ENCODE results near the gene LRRC8D. TPM values are rescaled to one million over a fixed set of nuclear protein-coding genes. Genes with fewer than 3 reads are reported as not detected.

Gene LRRC8D
- total and polyA plus RNA-seq, 9 of the 15 experiments (the other 6 are each of a cell fraction or from before 2014, with no cell fraction given) = 3.4 to 53.9 (median 15.9) TPM

GRCh38 chr1:89884718-89885596 lies 64.1 kb downstream of the LRRC8D start:
- no peaks in the 10 kb centered on the region for H3K27me3 ChIP-seq (ENCODE audit: control insufficient read depth in 2 of 2, insufficient read depth in 2 of 2, low read length in 2 of 2)
- ATAC-seq (no peak), FAIRE-seq (no peak), DNase-seq (ENCODE audit: extremely low read depth in 1 of 4, low spot score in 3 of 4) (no peak)
- 76% methylated on average over 6 of the region's 6 CpGs for WGBS (ENCODE audit: insufficient coverage, low coverage, missing lambda C conversion rate)
- no TSS peak for BruUV-seq (replicated peaks)
- intact Hi-C loops (cut with micrococcal nuclease) = no loop called here
- H3K4me3 ChIP-seq = no peak overlapping the region
- peaks cover 12% of the 10 kb centered on the region for H3K9me3 ChIP-seq (replicated peaks; ENCODE audit: control insufficient read depth, insufficient read depth, low read depth, low read length)
- H3K4me1 ChIP-seq (replicated peaks in 1 of 2; ENCODE audit: control insufficient read depth in 2 of 2, insufficient read depth in 2 of 2, low read length in 2 of 2) = peaks cover 17 to 63% of the 10 kb centered on the region in 2 experiments
- in situ Hi-C loops (cut with MboI) = no loop called here
- no peaks in the 10 kb centered on the region for H4K20me1 ChIP-seq (replicated peaks; ENCODE audit: control insufficient read depth, insufficient read depth, low read length)
- peaks cover 32% of the 10 kb centered on the region for H3K36me3 ChIP-seq (ENCODE audit: control insufficient read depth, insufficient read depth, low read length)
- no peak overlapping the region for H2AFZ ChIP-seq (ENCODE audit: low read depth, low read length)
- no peak overlapping the region for H3K27ac ChIP-seq (ENCODE audit: extremely low read depth, low read depth, low read length)
- H3K4me2 ChIP-seq (ENCODE audit: insufficient read depth, low read length) = no peak overlapping the region; the same call in 1 of the 2 replicates
- peaks cover 81% of the 10 kb centered on the region for H3K79me2 ChIP-seq (ENCODE audit: control insufficient read depth, insufficient read depth, low read length)
- H3K9me1 ChIP-seq (ENCODE audit: control insufficient read depth, insufficient read depth, low read length) = no peaks in the 10 kb centered on the region
- 0 out of 2 replicates have a peak, but pooled peaks have one; percentile 27 for TF ChIP-seq FOSL1 (tag; conservative IDR thresholded peaks at IDR 0.05)
- TF ChIP-seq ZNF316 (IDR thresholded peaks at IDR 0.05) = peak; percentile 77
- TF ChIP-seq ATF2 (CRISPR knock-in tag; IDR thresholded peaks at IDR 0.05) = no peak
- peak; percentile 69 for TF ChIP-seq C11orf30 (IDR thresholded peaks at IDR 0.05; ENCODE audit: low read depth)
- H3K9ac ChIP-seq (ENCODE audit: insufficient read depth in 1 of 2, low read depth in 2 of 2, low read length in 2 of 2) = no peak overlapping the region
- POLR2A ChIA-PET = interaction anchor here (0.7 to 1.3 kb wide), 4 partner anchors 9 to 23 kb away, joined by 3 to 6 read pairs (median 3); no protein-coding TSS in a partner anchor
- CTCF ChIA-PET (ENCODE audit: low intra/inter-chr PET ratio) = no interaction called here
